ENCODE data around the gene CFAP90.

- TF ChIP-seq CTCF (IDR thresholded peaks at IDR 0.05; ENCODE audit: insufficient read depth, low read length, poor library complexity, severe bottlenecking) (no peak), EZH2phosphoT487 (conservative IDR thresholded peaks at IDR 0.05; ENCODE audit: low read length) (no peak)
These were observed 27.5 kb upstream of the CFAP90 start for GRCh38 chr5:7878381-7878873.
